HK-2 (cell line): ENCODE measurements around the gene ADPGK.
A peak's percentile ranks its signal among the peaks of the same experiment; 100 is the strongest.

Source experiments
- DNase-seq: peaks from one replicate; pipeline ENCODE4 v3.0.0-alpha.2; 2018; ENCODE audit not compliant: unreplicated experiment

ADPGK gene

DNA sequence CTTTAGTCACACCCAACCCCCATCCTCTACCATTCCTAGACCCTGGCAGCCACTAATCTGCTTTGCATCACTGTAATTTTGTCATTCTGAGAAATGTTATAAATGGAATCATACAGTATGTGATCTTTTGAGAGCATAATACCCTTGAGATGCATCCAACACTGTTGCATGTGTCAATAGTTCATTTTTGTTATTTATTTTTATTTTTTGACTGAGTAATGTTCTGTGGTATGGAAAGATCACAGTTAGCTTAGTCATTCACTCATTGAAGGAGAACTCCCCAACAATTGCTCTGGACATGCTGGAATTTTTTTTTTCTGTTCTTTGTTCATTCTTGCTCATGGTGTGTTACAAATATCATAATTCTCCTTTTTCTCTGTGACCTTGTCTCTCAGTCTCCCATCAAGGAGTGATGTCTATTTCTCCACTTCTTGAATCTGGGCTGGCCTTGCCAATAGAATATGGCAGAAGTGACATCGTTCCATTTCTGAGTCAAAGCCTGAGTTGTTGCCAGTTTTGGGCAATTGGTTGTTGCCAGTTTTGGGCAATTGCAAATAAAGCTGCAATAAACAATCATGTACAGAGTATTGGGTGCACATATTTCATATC is 6.8 kb upstream of the ADPGK start:
- no peak for DNase-seq

DNA sequence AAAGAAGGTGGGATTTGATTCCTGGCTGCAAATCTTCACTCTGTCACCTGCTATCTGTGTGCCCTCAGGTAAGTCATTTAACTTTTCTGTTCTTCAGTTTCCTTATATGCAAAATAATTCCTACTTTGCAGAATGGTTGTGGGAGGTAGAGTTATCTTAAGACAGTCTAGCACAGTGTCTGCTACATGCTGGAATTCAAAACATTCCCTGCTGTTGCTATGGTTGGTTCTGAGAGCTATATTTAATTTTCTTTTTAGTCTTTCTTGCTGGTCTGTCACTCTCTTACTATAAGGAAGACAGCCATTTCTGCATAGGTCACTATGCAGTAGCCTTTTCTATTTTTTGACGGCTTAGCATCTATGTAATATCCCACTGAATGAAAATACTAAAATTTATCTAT is 4.0 kb upstream of the ADPGK start:
- DNase-seq, result no peak

DNA sequence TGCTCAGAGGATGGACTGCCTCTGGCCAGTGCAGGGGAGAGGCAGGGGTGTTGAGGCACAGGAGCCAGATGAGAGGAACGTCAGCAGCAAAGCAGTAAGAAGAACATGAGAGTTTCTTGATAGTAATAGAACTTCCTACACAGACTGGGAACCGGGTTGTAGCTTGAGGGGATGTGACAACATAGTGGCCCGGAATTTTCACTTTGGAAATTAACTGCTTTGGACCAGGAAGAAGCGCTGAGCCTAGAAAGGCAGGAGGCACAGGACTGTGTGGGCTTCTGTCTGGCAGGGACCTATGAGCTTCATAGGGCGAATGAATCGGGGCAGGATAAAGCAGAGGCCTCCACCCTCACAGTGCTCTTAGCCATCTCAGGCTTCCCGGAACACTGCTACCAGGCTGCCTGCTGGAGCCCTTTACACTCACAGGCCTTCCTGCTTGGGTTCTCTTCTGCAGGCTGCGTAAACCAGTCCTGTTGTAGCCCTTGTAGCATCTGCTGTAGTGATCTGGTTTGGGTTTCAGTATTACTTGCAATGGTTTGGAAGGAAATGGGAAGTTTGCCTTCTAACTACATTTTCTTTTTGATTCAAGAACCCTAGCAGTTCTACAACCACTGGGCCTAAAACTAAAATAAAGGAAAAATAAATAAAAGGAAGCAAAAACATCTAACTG is 3.3 kb upstream of the ADPGK start:
- no peak for DNase-seq

DNA sequence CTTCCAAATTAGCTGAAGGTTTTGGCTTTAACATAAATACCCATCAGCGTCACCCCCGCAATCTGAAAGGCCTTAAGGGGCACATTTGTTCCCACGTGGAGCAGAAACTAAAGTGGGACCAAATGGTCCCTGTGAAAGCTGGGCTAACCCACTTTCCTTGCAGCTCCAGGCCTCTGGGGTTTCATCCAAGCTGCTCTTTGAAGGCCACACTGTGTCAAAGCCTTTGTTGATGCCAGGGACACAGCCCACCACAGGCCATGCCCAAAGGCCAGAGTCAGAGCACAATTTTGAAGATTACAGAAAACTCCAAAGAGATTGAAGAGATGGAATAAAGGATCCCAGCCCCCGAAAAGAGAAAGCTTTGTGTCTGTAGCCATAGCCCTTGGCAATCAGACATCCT is 2.7 kb upstream of the ADPGK start:
- no peak for DNase-seq

DNA sequence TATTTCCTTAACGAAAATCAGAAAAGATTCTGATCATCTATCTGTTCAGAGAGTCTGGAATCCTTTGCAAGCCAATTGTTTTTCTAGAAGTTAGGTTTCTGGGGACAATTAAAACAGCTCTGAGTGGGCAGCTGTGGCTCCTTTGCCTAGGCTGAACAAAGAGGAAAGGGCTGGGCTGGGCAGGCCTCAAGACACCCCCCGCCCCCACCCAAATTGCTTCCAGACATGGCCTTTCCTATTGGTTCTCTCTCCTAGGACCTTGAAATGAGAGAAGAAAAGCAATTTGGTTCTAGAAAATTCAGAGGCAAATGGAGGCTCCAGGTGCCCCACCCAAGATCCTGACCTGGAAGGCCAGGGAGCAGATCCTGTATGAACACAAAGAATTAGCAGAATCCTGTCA is 2.3 kb upstream of the ADPGK start:
- DNase-seq, result no peak

DNA sequence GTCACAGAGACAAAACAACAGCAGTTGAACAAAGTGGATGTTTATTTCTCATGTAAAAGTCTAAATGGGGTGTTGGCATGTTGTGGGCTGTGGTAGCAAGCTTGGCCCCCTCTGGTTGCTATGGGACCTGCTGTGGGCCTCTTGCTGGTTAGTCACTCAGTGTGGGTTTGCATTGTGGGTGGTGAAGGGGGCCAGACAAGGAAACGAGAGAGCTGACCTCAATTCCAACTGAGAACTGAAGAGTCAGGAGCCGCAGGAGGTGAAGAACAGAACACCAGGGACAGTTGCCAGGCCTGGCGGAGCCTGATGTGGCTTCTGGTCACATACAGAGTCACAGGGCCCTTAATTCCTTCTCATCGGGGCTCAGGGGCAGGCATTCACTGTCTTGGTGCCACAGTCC is 1.9 kb upstream of the ADPGK start:
- no peak for DNase-seq

DNA sequence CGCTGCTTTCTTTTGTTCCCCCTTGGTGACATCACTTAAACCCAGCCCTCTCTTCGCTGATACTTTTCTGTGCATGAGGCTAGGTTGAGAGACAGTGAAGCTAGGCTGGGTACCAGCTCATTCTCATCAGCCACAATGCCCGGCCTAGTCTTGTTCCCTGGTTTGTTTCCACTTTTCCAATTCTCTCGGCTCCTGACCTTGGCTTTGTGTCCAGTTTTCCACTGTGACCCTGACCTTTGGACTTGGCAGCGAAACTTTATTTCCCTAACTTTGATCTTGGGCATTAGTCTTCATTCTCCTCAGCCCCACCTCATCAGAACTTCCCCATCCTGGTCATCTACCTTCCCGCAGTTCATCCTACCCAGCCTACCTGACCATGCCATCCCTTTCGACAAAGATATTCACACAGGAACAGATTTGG is 908 bp upstream of the ADPGK start:
- DNase-seq, result no peak

DNA sequence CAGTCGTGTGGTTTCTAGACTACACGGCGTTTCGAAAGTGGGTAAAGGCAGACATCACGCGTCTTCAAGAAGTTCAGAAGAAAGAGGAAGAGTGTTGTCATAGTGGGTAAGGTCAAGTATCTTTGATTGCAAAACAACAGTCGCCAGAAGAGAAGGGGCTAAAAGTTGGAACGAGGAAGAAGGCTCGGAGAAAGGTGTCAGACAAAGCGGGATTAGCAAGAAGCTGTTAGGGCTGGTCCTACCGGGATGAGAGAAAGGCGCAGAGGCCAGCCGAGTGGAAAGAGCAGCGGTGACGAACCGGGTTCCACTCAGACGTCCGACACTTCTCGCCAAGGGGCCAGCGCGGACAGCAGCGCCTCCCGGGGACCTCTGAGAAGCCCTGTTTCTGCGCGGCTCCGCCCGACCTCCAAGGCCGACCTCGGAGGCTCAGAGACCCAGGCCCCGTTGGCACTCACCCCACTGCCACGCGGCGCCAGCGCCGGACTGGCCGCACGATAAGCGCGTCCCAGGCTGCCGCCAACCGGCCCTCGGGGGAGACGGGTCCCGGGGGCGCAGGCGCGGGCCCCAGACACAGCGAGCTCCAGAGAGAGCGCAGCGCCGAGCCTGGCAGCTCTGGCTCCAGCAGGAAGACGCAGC is 436 bp downstream of the ADPGK start:
- peak; percentile 44 for DNase-seq

DNA sequence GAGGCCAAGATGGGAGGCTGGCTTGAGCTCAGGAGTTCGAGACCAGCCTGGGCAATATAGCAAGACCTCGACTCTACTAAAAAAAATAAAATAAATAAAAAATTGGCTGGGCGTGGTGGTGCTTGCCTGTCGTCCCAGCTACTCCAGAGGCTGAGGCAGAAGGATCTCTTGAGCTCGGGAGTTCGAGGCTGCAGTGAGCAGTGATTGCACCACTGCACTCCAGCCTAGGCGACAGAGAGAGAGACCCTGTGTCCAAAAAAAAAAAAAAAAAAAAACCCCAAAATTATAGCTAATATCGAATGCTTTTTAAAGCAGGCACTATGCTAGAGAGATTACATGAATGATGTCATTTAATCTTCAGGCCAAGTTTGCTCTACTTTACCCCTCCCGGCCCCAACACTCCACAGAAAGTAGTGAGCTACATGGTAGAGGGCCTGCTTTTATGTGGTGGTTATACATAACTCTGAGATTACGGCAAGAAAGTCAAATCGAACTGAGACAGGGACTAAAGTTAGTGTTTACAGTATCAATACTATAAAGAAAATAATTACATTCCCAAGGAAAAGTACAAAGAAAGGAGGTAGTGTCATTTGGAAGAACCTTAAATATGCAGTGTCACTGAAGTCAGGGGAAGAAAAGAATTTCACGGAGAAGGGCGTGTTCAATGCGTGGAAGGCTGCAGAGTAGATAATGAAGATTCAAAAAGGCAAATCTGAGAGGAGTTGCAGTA is 1.1 kb downstream of the ADPGK start:
- DNase-seq, result no peak

DNA sequence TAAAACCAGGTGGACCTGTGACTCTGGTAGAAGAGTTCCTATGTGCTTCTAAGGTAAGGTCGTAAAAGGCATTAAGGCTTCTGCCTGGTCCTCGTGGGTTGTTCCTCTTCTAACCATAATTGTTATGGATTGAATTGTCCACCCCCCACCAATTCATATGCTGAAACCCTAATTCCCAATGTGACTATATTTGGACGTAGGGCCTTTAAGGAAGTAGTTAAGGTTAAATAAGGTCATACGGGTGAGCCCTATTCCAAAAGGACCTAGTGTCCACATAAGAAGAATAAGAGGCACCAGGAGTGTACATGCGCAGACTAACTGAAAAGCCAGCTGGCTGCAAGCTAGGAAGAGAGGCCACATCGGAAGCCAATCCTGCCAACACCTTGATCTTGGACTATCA is 1.9 kb downstream of the ADPGK start:
- no peak for DNase-seq

DNA sequence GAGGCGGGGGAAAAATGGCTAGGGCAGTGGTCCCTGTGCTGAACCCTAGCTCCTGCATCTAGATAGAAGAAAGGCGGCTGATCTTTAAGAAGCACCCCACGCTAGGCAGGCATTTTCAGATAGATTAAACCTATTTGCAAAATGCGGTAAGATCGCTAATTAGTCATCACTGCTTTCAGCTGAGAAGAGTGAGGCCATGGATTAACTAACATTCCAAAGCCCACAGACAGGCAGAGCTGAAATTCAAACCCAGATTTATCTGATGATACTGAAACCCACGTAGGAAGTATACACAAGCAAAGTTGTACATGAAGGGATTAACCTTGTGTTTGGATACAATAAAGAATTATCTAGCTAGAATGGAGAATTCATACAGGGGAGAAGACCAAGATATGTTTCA is 4.8 kb downstream of the ADPGK start:
- DNase-seq, result no peak

DNA sequence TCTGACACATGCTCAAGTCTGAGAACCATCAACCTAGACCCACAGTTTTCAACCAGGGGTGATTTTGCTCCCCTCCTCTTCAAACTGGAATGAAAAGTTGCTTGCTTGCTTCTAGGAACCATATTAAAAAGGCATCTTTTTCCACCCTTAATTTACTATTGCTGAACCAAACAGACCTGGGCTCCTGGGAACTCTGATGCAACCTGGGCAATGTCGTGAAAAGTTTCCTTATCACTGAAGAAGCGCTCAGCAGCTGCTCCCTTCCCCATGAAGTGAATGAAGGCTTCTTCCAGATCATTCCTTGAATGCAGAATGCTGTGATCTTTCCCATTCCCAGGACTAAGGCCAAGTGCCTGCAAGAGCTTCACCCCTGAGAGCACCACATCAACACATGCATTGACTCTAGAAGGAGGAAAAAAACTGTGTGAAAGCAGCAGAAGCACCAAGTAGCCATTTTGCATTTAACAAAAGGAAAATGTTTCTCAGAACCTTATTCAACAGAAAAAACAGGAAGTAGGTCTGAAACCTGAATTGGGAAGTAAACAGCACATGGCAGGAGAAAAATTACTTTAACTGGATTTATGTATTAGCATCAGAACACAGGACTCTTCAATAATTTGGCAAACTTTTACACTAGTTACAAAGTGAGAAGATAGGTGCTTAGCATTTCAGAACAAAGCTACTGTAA is 8.7 kb downstream of the ADPGK start:
- no peak for DNase-seq

DNA sequence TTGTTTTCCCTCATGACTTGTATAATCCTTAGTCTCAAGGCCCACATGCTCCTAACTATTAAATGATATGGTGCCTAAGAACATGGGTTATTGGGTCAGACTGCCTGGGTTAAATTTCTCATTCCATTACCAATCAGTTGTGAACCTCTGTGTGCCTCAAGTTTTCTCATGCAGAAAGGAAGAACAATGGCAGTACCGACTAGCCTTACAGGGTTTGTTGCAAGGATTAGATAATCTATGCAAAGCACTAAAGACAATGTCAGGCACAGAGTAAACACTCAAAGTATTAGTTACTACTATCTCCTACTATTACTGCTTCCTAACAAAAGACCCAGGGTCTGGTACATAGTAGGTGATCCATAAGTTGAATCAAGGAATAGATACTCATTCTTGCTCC is 12.2 kb downstream of the ADPGK start:
- no peak for DNase-seq

DNA sequence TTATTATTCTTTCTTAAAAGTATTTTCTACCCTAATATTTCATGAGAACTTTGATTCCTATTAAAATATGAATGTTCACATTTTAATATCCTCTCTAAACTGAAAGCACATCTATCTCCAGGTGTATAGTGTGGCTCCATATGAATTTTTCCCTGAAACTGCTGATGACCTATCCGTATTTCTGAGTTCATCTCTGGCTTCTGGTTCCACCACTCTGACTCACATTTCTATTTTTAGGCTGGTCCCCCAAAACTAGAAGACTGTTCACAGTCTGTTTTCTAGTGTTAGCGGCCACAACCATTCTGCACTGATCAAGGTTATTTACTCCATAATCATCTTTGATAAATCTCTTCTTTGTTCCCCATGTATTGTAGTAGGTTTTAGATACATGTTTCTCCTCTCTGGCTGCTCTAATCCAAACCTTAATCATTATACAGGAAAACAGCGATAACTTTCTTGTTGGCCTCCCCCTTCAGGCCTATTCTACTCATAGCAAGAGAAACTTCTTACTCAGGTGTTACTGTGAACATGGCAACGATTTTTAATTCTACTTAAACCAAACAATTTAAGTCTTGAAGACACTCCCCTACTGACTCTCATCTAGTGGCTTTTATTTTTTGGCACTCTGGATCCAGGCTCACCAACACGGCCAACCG is 12.8 kb downstream of the ADPGK start:
- DNase-seq, result no peak

DNA sequence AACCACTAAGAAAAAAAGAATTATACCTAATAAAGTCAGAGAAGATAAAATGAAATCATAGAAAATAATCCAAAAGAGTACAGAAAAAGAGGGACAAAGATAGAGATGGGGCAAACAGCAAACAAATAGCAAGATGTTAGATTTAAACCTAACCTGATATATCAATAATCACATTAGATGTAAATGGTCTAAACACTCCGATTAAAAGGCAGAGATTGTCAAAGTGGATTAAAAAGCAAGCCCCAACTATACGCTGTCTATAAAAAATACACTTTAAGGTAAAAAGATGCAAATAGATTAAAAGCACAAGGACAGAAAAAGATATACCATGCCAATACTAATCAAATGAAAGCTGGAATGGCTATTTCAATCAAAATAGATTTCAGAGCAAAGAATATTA is 16.8 kb downstream of the ADPGK start:
- no peak for DNase-seq

DNA sequence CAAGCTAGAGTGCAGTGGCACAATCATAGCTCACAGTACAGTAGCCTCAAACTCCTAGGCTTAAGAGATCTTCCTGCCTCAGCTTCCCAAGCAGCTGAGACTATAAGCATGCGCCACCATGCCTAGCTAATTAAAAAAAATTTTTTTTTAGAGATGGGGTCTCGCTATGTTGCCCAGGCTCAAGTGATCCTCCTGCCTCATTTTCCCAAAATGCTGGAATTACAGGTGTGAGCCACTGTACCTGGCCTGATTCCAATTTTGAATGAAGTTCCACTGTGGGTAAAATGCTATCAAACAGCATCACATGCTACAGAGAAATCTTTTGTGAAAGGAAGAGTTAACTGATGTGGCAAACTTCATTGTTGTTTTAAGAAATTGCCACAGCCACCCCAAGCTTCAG is 17.5 kb downstream of the ADPGK start:
- no peak for DNase-seq

DNA sequence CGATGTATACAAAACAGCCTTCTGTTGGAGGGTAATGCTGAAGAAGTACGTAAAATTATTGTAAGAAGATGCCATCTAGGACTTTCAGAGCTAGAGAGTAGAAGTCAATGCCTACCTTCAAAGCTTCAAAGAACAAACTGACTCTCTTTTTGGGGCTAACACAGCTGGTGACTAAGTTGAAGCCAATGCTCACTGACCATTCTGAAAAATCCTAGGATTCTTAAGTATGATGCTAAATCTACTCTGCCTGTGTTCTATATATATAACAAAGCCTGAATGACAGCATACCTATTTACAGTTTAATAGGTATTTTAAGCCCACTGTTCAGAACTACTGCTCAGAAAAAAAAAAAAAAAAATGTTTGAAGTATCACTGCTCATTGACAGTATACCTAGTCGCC is 18.9 kb downstream of the ADPGK start:
- no peak for DNase-seq

DNA sequence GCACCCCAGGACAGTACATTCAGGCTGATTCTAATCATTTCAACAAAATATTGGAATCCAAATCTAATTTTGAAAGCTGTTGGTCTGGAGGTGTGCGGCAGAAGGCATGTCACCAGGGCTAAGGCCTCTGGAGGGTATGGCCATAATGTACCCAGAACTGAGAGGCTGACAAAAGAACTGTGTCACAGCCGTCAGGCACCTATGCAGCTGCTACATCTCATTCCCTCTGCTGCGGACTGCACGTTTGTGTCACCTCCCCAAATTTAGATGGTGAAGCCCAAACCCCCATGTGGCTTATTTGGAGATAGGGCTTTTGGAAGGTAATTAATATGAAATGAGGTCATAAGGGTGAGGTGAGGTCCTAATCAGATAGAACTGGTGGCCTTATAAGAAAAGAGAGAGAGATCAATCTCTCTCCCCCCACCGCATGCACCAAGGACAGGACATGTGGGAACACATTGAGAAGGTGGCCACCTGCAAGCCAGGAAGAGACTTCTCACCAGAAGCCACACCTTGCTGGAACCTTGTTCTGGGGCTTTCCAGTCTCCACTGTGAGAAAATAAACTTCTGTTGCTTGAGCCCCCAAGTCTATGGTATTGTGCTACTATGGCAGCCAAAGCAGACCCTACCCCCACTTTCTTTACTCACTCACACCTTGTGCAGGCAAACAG is 22.8 kb downstream of the ADPGK start:
- no peak for DNase-seq

DNA sequence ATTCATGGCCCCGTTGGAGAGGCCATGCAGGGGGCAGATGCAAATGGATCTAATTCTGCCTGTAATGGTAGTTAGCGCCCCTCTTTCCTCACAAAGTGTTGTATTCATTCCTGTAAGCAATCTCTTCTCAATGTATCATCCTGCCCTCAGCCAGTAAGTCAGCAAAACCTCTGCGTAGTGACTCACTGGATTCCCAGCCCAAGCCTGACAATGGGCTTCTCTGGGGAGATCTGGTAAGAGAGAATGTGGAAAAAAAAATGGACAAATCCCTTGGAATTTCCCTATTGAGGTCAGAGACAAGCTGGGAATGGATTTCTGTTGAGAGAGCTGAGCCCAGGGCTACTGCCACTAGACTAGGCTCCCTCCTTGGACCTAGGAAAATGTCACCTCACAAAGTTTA is 25.4 kb downstream of the ADPGK start:
- DNase-seq, result peak; percentile 47

DNA sequence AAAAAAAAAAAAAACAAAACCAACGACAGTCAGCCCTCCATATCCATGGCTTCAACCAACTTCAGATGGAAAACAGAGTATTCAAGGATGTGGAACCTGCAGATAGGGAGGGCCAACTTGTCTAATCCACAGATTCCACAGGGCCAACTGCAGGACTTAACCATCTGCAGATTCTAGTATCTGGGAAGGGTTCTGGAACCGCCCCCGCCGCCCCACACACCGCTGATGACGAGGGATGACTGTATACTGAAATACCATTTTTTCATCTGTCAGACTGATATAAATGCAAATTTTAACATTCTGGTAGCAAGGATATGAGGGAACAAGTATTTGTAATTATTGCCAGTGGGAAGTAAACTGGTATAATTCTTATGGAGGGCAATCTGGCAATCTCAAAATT is 29.5 kb downstream of the ADPGK start:
- no peak for DNase-seq

DNA sequence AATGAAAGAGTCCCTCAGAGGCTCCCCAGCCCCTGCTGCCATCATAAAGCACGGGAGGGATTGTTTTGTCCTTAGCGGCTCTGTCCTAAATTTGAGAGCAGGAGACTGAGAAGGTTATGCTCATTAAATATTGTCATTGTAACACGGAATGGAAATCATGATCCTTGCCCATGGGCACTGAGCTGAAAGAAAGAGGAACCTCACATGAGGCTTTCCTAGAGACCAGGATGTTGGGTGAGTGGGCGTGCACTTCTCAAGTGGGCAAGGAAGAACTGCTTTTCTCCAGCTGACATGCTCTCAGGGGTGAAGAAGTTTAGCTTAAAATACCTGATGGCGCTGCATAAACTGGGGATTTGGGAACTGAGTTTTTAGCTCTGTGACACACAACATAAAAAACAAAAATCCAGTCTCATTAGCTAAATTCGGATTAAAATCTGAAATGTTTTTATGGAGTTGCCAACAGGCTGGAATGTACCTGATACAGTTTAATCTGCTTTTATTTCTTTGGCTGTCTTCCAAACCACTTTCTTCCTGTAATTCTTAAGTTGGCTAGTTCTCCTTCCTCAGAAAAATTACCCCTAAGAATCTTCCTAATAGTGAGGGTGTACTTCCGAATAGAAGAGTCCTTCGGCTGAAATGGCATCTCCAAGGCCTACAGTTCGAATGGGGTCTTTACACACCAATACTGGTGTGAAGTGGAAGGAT is 31.7 kb downstream of the ADPGK start:
- no peak for DNase-seq
